ENCODE results near the gene ISM1. TPM values are rescaled to one million over a fixed set of nuclear protein-coding genes. Genes with fewer than 3 reads are reported as not detected.

Gene ISM1
- total RNA-seq, 1 experiment from 2014 or later: 0.20 TPM

GRCh38 chr20:13219327-13220193 is 1.5 kb upstream of the ISM1 start:
- H3K36me3 Mint-ChIP-seq (ENCODE audit: insufficient read depth in 1 of 3, low read depth in 3 of 3): no peaks in the 10 kb centered on the region; a peak in 1 of 7 replicates
- Histone ChIP-seq H2BK20ac (ENCODE audit: low read depth, low read length, poor library complexity, severe bottlenecking) (no peak overlapping the region), H2AFZ (ENCODE audit: low read length) (no peak overlapping the region), H3K79me1 (ENCODE audit: insufficient read depth, low read depth, low read length, poor library complexity, severe bottlenecking) (no peaks in the 10 kb centered on the region), H3K4me1 (ENCODE audit: insufficient read depth, low read length) (no peaks in the 10 kb centered on the region), H3K56ac (ENCODE audit: insufficient read length, low read depth, low read length) (no peak overlapping the region), H3K18ac (ENCODE audit: insufficient read length, low read depth, low read length) (no peak overlapping the region), H3K4me2 (ENCODE audit: insufficient read depth, insufficient read length, low read length) (peak overlapping the region; percentile 99), H3K27me3 (ENCODE audit: insufficient read depth, low read length) (peaks cover 24% of the 10 kb centered on the region), H3K4ac (ENCODE audit: low read depth, low read length) (no peak overlapping the region), H4K20me1 (ENCODE audit: control insufficient read depth, insufficient read depth, insufficient read length) (peaks cover 2% of the 10 kb centered on the region), H3K79me2 (ENCODE audit: insufficient read depth, low read length) (no peaks in the 10 kb centered on the region), H3K9ac (ENCODE audit: extremely low read depth, insufficient read length, low read length) (no peak overlapping the region), H4K5ac (ENCODE audit: insufficient read length, low read depth, low read length) (no peak overlapping the region), H3K23me2 (ENCODE audit: insufficient read length, low read depth, low read length, poor library complexity, severe bottlenecking) (peaks cover 27% of the 10 kb centered on the region), H3K14ac (ENCODE audit: insufficient read depth, low read length) (no peak overlapping the region), H2BK15ac (ENCODE audit: low read depth, low read length) (no peak overlapping the region), H2BK12ac (ENCODE audit: insufficient read length, low read depth, low read length) (no peak overlapping the region), H3K27ac (ENCODE audit: insufficient read length, low read depth, low read length) (no peak overlapping the region), H4K91ac (ENCODE audit: insufficient read length, low read depth, low read length) (no peak overlapping the region), H3T11ph (ENCODE audit: low read length) (no peak overlapping the region), H2BK5ac (ENCODE audit: insufficient read length, low read length) (no peak overlapping the region), H2BK120ac (ENCODE audit: low read depth, low read length, poor library complexity, severe bottlenecking) (no peak overlapping the region), H3K9me3 (ENCODE audit: control insufficient read depth, low read depth, low read length) (no peaks in the 10 kb centered on the region), H4K8ac (replicated peaks; ENCODE audit: insufficient read length, low read depth, low read length) (no peak overlapping the region), H2AK5ac (ENCODE audit: insufficient read length, low read length) (no peak overlapping the region), H3K23ac (ENCODE audit: insufficient read length, low read depth, low read length) (no peak overlapping the region)
- no peaks in the 10 kb centered on the region for H3K9me3 Mint-ChIP-seq
- TF ChIP-seq CTCF (conservative IDR thresholded peaks at IDR 0.05): no peak
- DNase-seq: peak; percentile 38
- peaks cover 89% of the 10 kb centered on the region for H3K27me3 Mint-ChIP-seq (ENCODE audit: low read depth)
- H3K4me1 Mint-ChIP-seq: peaks cover 16 to 17% of the 10 kb centered on the region in 2 experiments
- no CpG with 5 or more reads among the region's 38 CpGs for WGBS (ENCODE audit: extremely low coverage, insufficient read length, low lambda C conversion rate)
- H3K27ac Mint-ChIP-seq: no peak overlapping the region
- H3K4me3 Mint-ChIP-seq: peak overlapping the region; percentile 68 to 87

Data from H9 (cell line).